Loucy (cell line): Measurements from ENCODE around the gene STARD10.
"Not testable (repeated sequence)": the region's sequence is repeated elsewhere in the genome, so short reads cannot be mapped to it uniquely, and the experiment has no call there.

Source experiments
- H2AFZ ChIP-seq: fragments of 200-600 bp; sonication (generic); 2 replicates; pipeline ENCODE4 v1.6.0; 2016; ENCODE audit warnings: antibody characterized with exemption, mild to moderate bottlenecking, low read length, moderate library complexity
- H3F3A ChIP-seq: fragments of 200-600 bp; 2 replicates; pipeline ENCODE4 v1.6.0; 2016; ENCODE audit warnings: antibody characterized with exemption, low read depth, mild to moderate bottlenecking
- H3K27me3 ChIP-seq: fragments of 200-600 bp; sonication (generic); 2 replicates; pipeline ENCODE4 v1.6.1; 2014; ENCODE audit warnings: low read length, mild to moderate bottlenecking; ENCODE audit not compliant: insufficient read depth, poor library complexity, severe bottlenecking
- H3K36me3 ChIP-seq: fragments of 200-600 bp; sonication (generic); 2 replicates; pipeline ENCODE4 v1.6.1; 2016; ENCODE audit warnings: low read length; ENCODE audit not compliant: insufficient read depth
- H3K4me1 ChIP-seq: fragments of 200-600 bp; sonication (generic); 2 replicates; pipeline ENCODE4 v1.5.1; 2014; ENCODE audit warnings: low read length, mild to moderate bottlenecking; ENCODE audit not compliant: insufficient read depth, poor library complexity, severe bottlenecking
- H3K4me2 ChIP-seq: fragments of 200-600 bp; sonication (generic); 2 replicates; pipeline ENCODE4 v1.6.0; 2014; ENCODE audit warnings: antibody characterized with exemption, low read length, low read depth, mild to moderate bottlenecking; ENCODE audit not compliant: poor library complexity, severe bottlenecking
- H3K4me3 ChIP-seq: fragments of 200-600 bp; sonication (generic); 2 replicates; pipeline ENCODE4 v1.5.1; 2014; ENCODE audit warnings: low read length, mild to moderate bottlenecking, mixed read lengths; ENCODE audit not compliant: poor library complexity, severe bottlenecking
- H3K79me2 ChIP-seq: fragments of 200-600 bp; sonication (generic); 2 replicates; pipeline ENCODE4 v1.6.1; 2014; ENCODE audit warnings: low read length; ENCODE audit not compliant: insufficient read depth
- H3K9ac ChIP-seq: fragments of 200-600 bp; sonication (generic); 2 replicates; pipeline ENCODE4 v1.6.0; 2014; ENCODE audit warnings: mild to moderate bottlenecking, low read depth, low read length, moderate library complexity; ENCODE audit not compliant: poor library complexity, severe bottlenecking
- H3K9me2 ChIP-seq: fragments of 200-600 bp; sonication (generic); replicated peaks from 2 replicates; pipeline ENCODE4 v1.6.1; 2016; ENCODE audit warnings: low read depth, low read length, mixed read lengths
- H3K9me3 ChIP-seq: fragments of 200-600 bp; sonication (generic); 2 replicates; pipeline ENCODE4 v1.6.1; 2014; ENCODE audit warnings: mild to moderate bottlenecking, antibody characterized with exemption, low read length, low read depth; ENCODE audit not compliant: insufficient read depth
- H4K20me1 ChIP-seq: fragments of 200-600 bp; sonication (generic); 2 replicates; pipeline ENCODE4 v1.6.0; 2014; ENCODE audit warnings: antibody characterized with exemption, low read length, mild to moderate bottlenecking; ENCODE audit not compliant: insufficient read depth, poor library complexity, severe bottlenecking
- CTCF ChIP-seq: fragments of 200-600 bp; sonication (generic); conservative IDR thresholded peaks from 2 replicates; pipeline ENCODE4 v1.5.1; 2014; ENCODE audit warnings: mild to moderate bottlenecking, antibody characterized with exemption, low read length
- EZH2phosphoT487 ChIP-seq: fragments of 200-600 bp; IDR thresholded peaks from 2 replicates; pipeline ENCODE4 v1.6.1; 2018; ENCODE audit warnings: antibody characterized with exemption, mild to moderate bottlenecking, moderate library complexity, borderline replicate concordance

The STARD10 gene

GRCh38 chr11:72807021-72807693, 13.3 kb upstream of the STARD10 start:
- peaks cover 11% of the 10 kb centered on the region for H3K79me2 ChIP-seq
- no peaks in the 10 kb centered on the region for H3K27me3 ChIP-seq
- H3K9ac ChIP-seq = peak overlapping the region; percentile 41
- no peak overlapping the region for H3K4me3 ChIP-seq
- H4K20me1 ChIP-seq = no peaks in the 10 kb centered on the region
- no peaks in the 10 kb centered on the region for H3K9me3 ChIP-seq
- peak overlapping the region; percentile 63 for H3K4me2 ChIP-seq
- TF ChIP-seq CTCF = no peak
- no peak for TF ChIP-seq EZH2phosphoT487
- 0 out of 2 replicates have a peak, but pooled peaks cover 5% of the 10 kb centered on the region for H3F3A ChIP-seq
- H3K36me3 ChIP-seq = no peaks in the 10 kb centered on the region
- no peaks in the 10 kb centered on the region for H3K9me2 ChIP-seq
- 0 out of 2 replicates have a peak overlapping the region, but pooled peaks have one; percentile 35 for H2AFZ ChIP-seq
- H3K4me1 ChIP-seq = peaks cover 20% of the 10 kb centered on the region

GRCh38 chr11:72806378-72806777, 12.5 kb upstream of the STARD10 start:
- not testable (repeated sequence) for H3K27me3 ChIP-seq, H4K20me1 ChIP-seq, H3K4me2 ChIP-seq, H3K79me2 ChIP-seq, H3K9me3 ChIP-seq, H3K9me2 ChIP-seq, H3F3A ChIP-seq, H3K4me3 ChIP-seq, H2AFZ ChIP-seq, H3K36me3 ChIP-seq
- peaks cover 16% of the 10 kb centered on the region for H3K4me1 ChIP-seq
- peak overlapping the region; percentile 41 for H3K9ac ChIP-seq

- H3K4me3 ChIP-seq = no peak overlapping the region
- TF ChIP-seq EZH2phosphoT487 (no peak), CTCF (no peak)
- no peaks in the 10 kb centered on the region for H3K9me3 ChIP-seq
- 0 out of 2 replicates have a peak, but pooled peaks cover 5% of the 10 kb centered on the region for H3F3A ChIP-seq
- no peaks in the 10 kb centered on the region for H3K79me2 ChIP-seq
- H3K9ac ChIP-seq = no peak overlapping the region
- no peak overlapping the region for H2AFZ ChIP-seq
- no peaks in the 10 kb centered on the region for H3K36me3 ChIP-seq
- H3K27me3 ChIP-seq = no peaks in the 10 kb centered on the region
- H3K4me1 ChIP-seq = peaks cover 16% of the 10 kb centered on the region
- no peaks in the 10 kb centered on the region for H3K9me2 ChIP-seq
- H3K4me2 ChIP-seq = no peak overlapping the region
- H4K20me1 ChIP-seq = no peaks in the 10 kb centered on the region
These were observed 11.4 kb upstream of the STARD10 start for GRCh38 chr11:72805216-72805615.

- H3F3A ChIP-seq = 0 out of 2 replicates have a peak, but pooled peaks cover 5% of the 10 kb centered on the region
- H3K4me1 ChIP-seq = peaks cover 14% of the 10 kb centered on the region
- no peaks in the 10 kb centered on the region for H3K27me3 ChIP-seq
- H3K4me3 ChIP-seq = no peak overlapping the region
- no peaks in the 10 kb centered on the region for H4K20me1 ChIP-seq
- H3K4me2 ChIP-seq = no peak overlapping the region
- H3K9ac ChIP-seq = no peak overlapping the region
- no peaks in the 10 kb centered on the region for H3K36me3 ChIP-seq
- no peaks in the 10 kb centered on the region for H3K79me2 ChIP-seq
- H3K9me2 ChIP-seq = no peaks in the 10 kb centered on the region
- H3K9me3 ChIP-seq = no peaks in the 10 kb centered on the region
- TF ChIP-seq EZH2phosphoT487 = no peak
- TF ChIP-seq CTCF = no peak
- no peak overlapping the region for H2AFZ ChIP-seq
These were observed 9.0 kb upstream of the STARD10 start for GRCh38 chr11:72802822-72803221.
